BJ (cell line): ENCODE results near the gene KCNJ18. TPM values are rescaled to one million over a fixed set of nuclear protein-coding genes. Genes with fewer than 3 reads are reported as not detected.
"Not testable (repeated sequence)": the region's sequence is repeated elsewhere in the genome, so short reads cannot be mapped to it uniquely, and the experiment has no call there.

Experiments
- CTCF ChIA-PET: fragments of 350-600 bp; formaldehyde crosslinking; extraction: SDS; loops from one replicate; lab custom pipeline; 2021; ENCODE audit warnings: antibody characterized with exemption, inconsistent platforms; lab: Yijun Ruan, JAX
- POLR2A ChIA-PET: fragments of 300-600 bp; sonication (Branson Sonifier 250); formaldehyde crosslinking; extraction: SDS; loops from one replicate; lab custom pipeline; 2021; ENCODE audit warnings: antibody characterized with exemption; lab: Charles Lee
- DNase-seq: peaks from one replicate; pipeline ENCODE4 v3.0.0-alpha.2; 2011; ENCODE audit warnings: low read depth
- H3K27me3 ChIP-seq: 2 replicates; pipeline ENCODE4 v1.6.0; 2011; ENCODE audit warnings: low read length; ENCODE audit not compliant: control insufficient read depth, insufficient read depth
- H3K36me3 ChIP-seq: 2 replicates; pipeline ENCODE4 v1.5.1; 2011; ENCODE audit warnings: low read length; ENCODE audit not compliant: control insufficient read depth, insufficient read depth
- H3K4me3 ChIP-seq: 2 replicates; pipeline ENCODE4 v1.5.1; 2011; ENCODE audit warnings: low read depth, mild to moderate bottlenecking, control low read depth, low read length
- polyA minus RNA-seq: library from RNA; depleted of rRNA, polyadenylated mRNA; stranded (reverse); fragments of >200 nt; gene quantifications from 2 replicates; pipeline ENCODE4 v1.2.3, GENCODE V29; 2011; rRNA and poly(A)+ RNA removed
- polyA plus RNA-seq: library from polyadenylated mRNA; depleted of rRNA; stranded (reverse); fragments of >200 nt; gene quantifications from 2 replicates; pipeline ENCODE4 v1.2.3, GENCODE V29; 2011; rRNA removed

KCNJ18 gene
- polyA plus RNA-seq (not detected in 2 replicates), polyA minus RNA-seq (not detected in 2 replicates)

GRCh38 chr17:21691883-21692703 is at the start of gene KCNJ18:
TSS of gene KCNJ18 (plus strand) at chr17:21692523. CDS start at chr17:21702787, 10,264 bp downstream.
- POLR2A ChIA-PET, H3K27me3 ChIP-seq, H3K36me3 ChIP-seq, H3K4me3 ChIP-seq, DNase-seq, CTCF ChIA-PET: not testable (repeated sequence)

DNA sequence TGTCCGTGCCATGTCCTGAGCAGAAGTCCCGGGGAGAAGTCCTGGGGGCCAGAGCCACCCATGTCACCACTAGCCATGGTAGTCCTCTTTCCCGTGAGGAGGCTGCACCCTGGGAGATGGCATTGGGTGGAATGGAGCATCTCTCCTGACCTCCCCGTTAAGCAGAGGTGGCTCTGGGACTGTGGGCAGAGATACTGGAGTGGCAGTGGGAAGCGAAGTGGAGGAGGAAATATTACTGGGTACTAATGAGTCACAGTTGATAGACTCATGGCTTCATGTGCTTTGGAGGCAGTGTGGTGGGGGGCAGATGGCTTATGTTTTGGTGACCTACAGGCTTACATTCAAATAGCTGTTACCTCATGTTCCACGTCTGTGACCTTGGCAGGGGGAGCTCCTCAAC is 44.2 kb upstream of the KCNJ18 start:
- H3K4me3 ChIP-seq, CTCF ChIA-PET, DNase-seq, H3K36me3 ChIP-seq, POLR2A ChIA-PET, H3K27me3 ChIP-seq: not testable (repeated sequence)

GRCh38 chr17:21650043-21650442 is 42.3 kb upstream of the KCNJ18 start:
- H3K36me3 ChIP-seq, POLR2A ChIA-PET, DNase-seq, H3K27me3 ChIP-seq, CTCF ChIA-PET, H3K4me3 ChIP-seq: not testable (repeated sequence)

- H3K4me3 ChIP-seq, DNase-seq, CTCF ChIA-PET, H3K36me3 ChIP-seq, H3K27me3 ChIP-seq, POLR2A ChIA-PET: not testable (repeated sequence)
Measured at GRCh38 chr17:21652049-21652448, 40.3 kb upstream of the KCNJ18 start.

DNA sequence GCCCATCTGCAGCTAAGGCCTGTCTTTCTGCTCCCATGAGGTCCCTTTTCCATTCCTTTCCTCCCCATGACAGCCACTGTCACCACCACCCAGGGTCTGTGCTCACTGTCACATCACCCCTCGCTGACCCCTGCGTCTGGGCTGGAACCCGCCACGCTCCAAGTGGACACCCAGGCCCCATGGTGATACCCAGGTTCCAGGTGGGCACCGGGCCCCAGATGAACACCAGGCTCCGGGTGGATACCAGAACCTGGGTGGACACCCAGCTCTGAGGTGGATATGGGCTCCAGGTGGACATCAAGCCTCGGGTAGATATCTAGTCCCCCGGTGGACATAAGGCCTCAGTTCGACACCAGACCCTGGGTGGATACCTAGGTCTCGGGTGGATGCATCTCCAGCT is 39.1 kb upstream of the KCNJ18 start:
- H3K27me3 ChIP-seq, CTCF ChIA-PET, H3K36me3 ChIP-seq, POLR2A ChIA-PET, H3K4me3 ChIP-seq, DNase-seq: not testable (repeated sequence)

- H3K36me3 ChIP-seq, CTCF ChIA-PET, POLR2A ChIA-PET, H3K27me3 ChIP-seq, DNase-seq, H3K4me3 ChIP-seq: not testable (repeated sequence)
Measured at GRCh38 chr17:21656518-21657309, 35.6 kb upstream of the KCNJ18 start.

DNA sequence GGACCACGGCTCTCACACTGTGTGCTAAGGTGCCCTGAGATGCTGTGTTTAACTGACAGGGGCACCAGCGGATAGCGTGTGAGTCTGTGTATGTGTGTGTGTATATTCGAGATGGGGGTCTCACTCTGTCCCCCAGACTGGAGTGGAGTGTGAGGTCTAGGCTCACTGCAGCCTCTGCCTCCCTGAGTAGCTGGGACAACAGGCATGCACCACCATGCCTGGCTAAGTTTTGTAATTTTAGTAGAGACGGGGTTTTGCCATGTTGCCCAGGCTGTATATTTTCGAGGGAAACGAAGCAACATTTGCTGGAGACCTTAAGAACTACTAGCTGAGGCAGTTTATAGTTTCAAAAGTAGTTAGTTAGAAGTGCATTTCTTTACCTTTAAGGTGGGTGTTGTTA is 32.7 kb upstream of the KCNJ18 start:
- CTCF ChIA-PET, H3K27me3 ChIP-seq, POLR2A ChIA-PET: not testable (repeated sequence)

DNA sequence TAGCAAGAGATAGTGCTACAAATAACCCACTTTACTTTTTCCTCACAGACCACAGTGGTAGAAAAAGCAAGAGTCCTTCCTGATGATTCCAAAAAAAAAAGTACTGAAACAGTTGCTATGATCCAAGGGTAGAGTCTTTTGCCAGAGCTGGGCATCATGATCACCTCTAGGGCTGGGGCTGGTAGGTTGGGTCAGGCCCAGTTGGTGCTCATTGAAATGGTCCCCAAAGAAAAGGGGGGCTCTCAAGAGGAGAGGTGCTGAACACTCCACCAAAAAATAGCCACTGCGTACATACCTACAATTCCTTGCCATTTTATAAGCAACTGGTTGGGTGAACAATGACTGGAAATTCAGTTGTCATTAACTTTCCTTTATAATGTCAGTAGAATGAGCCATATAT is 30.9 kb upstream of the KCNJ18 start:
- DNase-seq, H3K36me3 ChIP-seq, H3K4me3 ChIP-seq, POLR2A ChIA-PET, H3K27me3 ChIP-seq, CTCF ChIA-PET: not testable (repeated sequence)

More for the DNA sequence above, 32.7 kb upstream of the KCNJ18 start:
- not testable (repeated sequence) for H3K36me3 ChIP-seq, DNase-seq, H3K4me3 ChIP-seq

DNA sequence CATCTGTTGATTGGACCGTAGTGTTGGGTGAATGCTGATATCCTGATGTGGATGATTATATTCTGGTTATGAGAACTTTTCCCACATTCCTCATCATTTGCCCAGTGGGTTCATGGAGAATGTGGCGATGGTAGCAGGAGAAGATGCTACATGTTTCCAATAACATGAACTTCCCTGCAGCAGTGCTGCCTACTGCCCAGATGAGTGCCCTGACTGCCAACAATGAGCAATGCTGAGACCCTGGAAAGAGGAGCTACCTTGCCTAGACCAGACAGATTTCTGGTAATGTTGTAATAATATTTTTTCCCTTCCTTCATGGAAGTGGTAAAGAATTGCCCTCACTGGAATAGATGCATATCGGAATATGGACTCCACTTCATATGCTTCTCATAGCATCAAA is 29.2 kb upstream of the KCNJ18 start:
- H3K27me3 ChIP-seq, POLR2A ChIA-PET, CTCF ChIA-PET, H3K4me3 ChIP-seq, H3K36me3 ChIP-seq, DNase-seq: not testable (repeated sequence)

DNA sequence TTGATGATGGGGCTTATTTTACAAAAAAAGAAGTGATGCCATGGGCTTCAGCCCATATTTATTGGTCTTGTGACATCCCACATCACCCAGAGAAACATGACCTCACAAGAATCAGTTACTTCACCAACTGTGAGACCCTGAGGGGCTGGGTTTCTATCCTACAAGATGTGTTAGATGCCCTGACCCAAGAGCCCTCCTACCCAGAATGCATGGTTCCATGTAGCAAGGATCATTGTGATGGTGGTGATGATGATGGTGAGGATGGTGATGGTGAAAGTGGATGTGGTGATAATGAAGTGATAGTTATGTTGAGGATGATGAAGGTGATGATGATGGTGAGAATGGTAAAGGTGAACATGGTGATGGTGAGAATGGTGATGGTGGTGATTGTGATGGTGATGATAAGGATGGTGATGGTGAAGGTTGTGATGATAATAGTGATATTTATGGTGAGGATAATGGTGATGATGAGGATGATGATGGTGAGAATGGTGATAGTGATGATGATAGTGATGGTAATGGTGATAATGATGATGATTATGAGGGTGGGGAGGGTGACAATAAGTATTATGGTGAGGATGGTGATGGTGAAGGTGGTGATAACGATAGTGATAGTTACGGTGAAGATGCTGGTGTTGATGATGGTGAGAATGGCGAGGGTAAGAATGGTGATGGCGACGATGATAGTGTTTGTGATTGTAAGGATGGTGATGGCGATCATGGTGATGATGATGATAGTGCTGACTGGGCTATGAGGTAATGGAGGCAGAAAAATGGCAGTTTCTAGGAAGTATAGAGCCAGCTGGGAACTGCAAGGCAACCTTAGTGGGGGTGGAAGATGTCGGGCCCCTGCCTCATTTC is 28.5 kb upstream of the KCNJ18 start:
- DNase-seq, H3K36me3 ChIP-seq, H3K27me3 ChIP-seq, POLR2A ChIA-PET, CTCF ChIA-PET, H3K4me3 ChIP-seq: not testable (repeated sequence)

DNA sequence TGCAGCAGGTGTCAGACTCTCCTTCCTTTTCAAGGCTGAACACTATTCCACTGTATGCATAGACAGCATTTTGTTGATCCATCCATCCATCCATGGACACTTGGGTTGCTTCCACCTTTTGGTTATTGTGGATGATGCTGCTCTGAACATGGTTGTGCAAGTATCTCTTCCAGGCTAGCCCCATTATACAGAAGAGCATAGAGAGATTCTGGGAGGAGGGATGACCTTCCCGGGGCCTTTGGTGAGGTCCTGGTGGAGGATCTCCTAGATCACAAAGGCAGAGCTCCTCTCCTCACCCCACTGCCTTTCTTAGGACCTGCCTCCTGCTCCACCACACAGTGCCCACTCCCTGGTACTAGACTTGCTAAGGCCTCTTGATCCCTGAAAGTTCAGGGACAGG is 27.2 kb upstream of the KCNJ18 start:
- CTCF ChIA-PET, H3K4me3 ChIP-seq, H3K36me3 ChIP-seq, POLR2A ChIA-PET, H3K27me3 ChIP-seq, DNase-seq: not testable (repeated sequence)

DNA sequence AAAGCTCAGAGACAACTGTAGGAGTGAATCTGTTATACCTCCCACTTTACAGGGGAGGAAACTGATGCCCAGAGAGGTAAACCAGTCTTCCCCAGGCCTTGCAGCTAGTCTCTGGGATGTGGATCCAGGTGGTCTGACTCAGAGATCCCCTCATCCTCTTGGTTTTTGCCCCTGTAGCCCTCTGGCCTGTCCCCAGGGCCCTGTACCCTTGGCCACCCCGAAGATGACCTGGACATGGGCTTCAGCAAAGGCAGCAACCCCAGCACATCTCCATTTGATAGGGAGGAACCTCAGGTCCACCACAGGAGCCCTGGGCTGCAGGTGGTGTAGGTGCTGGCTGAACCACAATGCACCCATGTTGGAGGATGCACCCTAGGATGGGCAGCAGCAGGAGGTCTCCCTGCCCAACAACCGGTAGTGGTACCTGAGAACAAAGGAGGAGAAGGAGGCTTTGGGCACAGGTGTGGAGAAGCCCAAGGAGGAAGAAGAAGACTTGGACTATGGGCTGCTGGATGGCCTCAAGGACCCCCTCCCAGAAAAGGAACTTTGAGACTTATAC is 26.3 kb upstream of the KCNJ18 start:
- H3K27me3 ChIP-seq, H3K36me3 ChIP-seq, H3K4me3 ChIP-seq, CTCF ChIA-PET, DNase-seq, POLR2A ChIA-PET: not testable (repeated sequence)
